NCI-H526 (cell line): Measurements from ENCODE around the gene CCNY.
"Not testable (repeated sequence)": the region's sequence is repeated elsewhere in the genome, so short reads cannot be mapped to it uniquely, and the experiment has no call there.

ENCODE experiments used
- DNase-seq, 2 experiments: peaks; one replicate each; lab custom pipeline; 2025; lab: John Stamatoyannopoulos, UW

Gene CCNY

DNA sequence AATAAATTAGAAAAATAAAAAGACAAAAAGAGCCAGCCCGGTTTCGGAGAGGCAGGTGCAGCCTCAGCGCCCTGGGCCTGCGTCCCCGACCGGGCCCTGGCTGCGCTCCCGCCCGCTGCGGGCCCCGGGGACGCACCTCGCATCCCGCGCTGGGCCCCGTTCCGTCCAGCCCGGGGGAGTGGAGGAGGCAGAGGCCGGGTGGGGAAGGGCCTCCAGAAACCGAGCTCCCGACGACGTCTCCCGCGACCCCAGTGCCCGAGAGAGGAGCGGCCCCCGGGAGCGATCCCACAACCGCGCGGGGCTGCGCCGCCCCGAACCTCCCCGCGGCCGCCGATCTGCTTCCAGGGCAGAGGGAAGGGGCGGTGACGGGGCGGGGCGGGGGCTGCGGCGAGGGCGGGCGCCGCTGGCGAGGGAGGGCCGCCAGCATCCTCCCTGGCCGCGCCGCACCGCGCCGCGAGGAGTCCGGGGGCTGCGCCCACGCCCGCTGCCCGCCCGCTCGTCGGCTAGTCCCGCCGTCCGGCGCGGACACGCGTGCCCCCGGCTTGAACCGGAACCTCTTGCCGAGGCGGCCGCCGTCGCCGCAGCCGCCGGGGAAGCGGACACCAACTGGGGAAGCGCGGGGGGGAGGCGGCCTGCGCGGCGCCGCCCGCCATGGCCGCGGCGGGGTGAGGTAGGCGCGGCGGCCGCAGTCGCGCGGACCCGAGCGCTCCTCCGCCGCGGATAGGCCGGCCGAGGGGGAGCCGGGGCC lies at the start of gene CCNY:
Gene CCNY (plus strand): TSS at position 426 of the 748 bp plus-strand sequence. CDS start 545 bp downstream, outside the sequence.
- peak in 1 of 2 experiments; percentile 71 for DNase-seq

DNA sequence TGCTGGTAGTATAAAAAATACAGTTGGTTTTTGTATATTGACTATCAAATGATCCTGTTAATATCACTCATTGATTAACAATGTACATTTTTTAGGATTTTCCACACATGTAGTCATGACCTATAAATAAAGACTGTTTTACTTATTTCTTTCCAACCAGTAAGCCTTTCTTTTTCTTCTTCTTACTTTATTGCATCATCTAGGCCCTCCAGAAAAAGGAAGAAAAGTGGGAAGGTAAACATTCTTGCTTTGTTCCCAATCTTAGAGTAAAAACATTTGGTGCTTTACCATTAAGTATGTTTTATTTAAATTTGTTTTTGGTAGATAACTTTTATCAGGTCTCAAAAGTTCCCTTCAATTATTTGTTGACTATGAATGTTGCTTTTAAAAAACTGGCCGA lies 47.1 kb upstream of the CCNY start:
- no peak for DNase-seq

DNA sequence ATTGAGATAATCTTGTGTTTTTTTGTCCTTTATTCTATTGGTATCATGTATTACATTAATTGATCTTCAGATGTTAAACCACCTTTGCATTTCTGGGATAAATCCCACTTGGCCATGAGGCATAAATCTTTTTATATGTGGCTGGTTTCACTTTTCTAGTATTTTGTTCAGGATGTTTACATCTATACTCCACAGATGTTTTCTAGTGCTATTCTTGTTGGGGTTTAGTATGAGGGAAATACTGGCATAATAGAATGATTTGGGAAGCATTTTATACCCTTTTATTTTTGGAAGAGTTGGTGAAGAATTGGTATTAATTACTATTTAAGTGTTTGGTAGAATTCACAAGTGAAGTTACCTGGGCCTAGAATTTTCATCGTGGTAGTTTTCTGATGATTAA lies 41.8 kb upstream of the CCNY start:
- no peak for DNase-seq

DNA sequence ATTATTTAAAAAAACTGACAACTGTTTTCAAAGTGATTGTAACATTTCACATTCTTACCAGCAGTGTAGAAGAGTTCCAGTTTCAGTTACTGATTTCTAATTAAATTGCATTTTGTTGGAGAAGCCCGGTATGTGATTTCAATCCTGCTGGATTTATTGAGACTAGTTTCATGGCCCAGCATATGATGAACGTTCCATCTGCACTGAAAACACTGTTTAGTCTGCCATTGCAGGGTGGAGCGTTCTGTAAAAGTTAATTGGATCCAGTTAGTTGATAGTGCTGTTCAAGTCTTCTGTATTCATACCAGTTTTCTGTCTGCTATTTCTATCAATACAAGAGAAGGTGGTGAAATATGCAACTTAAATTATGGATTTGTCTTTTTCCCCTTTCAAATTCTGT lies 37.3 kb upstream of the CCNY start:
- no peak for DNase-seq

DNA sequence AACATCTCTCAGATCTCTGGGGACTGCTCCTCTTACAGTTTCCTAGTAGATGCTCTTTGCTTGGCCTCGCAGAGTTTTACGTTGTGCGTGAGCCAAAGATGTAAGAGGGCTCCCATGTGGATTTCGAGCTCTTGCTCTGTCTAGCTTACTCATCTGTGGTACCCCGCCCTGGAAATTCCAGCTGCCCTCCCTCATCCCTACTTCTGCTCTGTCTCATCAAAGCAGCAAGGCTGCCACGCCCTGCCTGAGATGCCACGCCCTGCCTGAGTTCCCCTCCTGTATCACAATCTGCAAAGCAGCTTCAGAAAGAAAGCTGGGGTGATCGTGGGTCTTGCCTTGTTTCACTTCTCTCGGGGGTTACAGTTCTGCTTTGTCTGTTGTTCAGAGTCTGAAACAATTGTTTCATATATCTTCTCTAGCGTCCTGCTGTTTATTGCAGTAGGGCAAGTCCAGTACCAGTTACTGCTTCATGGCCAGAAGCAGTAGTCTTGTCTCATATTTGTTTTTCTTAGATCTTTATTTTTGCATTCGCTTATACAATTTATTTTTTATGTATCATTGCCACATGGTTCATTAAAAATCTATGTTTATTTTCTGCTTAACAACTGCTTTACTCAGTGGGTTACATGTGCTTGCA lies 36.1 kb upstream of the CCNY start:
- DNase-seq, result no peak

DNA sequence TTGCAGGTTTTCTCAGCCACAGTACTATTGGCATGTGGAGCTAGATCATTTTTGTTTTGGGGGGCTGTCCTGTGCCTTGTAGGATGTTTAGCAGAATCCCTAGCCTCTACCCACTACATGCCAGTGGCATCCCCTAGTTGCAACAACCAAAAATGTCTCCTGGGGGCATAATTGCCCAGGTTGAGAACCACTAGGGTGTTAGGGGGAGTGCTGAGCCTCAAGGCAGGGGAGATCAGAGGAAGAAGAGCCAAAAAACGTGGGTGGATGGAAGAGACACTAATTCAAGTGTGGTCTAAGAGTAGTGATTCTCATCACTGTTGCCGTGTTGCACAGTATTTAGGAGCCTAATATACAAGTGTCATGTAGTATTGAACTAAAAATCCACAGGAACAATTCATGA lies 31.7 kb upstream of the CCNY start:
- DNase-seq, result no peak

DNA sequence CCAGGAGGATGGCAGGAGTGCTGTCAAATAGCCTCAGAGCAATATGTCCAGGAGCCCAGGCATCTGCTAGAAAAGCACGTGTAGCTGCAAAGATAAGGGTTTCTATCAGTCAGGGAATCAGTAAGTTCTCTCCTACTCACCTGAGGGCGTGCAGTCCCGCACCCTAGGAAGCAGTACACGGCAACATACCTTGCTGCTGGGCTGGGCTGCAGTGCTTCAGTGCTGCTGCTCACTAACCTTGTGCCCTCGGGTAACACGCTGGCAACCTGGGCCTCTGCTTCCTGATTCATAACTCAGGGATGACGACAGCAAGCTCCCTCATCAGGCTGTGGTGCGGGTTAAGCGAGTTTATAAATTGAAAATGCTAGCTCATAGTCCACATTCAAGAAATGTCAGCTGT lies 29.5 kb upstream of the CCNY start:
- DNase-seq, result no peak

DNA sequence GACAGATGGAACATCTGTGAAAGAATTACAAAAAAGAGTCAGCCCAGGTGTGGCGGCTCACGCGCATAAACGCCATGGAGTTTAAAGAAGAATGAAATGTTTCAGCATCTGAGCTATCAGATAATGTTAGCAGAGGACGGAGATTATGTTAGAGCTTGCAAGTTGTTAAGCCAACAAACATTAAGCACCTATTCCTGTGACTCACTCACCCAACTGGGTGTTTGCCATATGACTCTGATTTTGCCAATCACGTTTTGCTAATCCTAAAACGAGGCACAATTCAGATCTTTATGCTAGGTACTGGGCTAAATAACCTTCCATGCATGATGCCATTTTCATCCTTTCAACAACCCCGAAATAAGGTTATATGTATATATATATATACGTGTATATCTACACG lies 29.0 kb upstream of the CCNY start:
- DNase-seq, result no peak

DNA sequence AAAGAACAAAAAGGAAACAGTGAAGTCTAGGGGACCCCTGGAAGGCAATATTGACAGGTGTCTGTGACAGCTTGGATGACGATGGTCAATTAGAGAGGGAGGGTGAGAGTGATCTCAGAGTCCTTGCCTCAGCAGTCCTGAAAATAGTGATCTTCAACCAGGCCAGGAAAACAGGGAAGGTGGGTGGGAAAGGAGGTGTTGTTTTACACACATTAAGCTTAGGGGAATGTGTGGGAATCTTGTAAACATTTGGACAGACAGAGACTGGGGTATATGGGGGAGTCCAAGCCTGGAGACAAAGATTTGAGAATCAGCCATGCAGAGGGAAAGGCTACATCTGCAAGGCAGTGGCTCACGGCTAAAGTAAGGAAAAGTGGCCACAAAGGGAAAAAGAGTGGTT lies 27.5 kb upstream of the CCNY start:
- DNase-seq, result no peak

DNA sequence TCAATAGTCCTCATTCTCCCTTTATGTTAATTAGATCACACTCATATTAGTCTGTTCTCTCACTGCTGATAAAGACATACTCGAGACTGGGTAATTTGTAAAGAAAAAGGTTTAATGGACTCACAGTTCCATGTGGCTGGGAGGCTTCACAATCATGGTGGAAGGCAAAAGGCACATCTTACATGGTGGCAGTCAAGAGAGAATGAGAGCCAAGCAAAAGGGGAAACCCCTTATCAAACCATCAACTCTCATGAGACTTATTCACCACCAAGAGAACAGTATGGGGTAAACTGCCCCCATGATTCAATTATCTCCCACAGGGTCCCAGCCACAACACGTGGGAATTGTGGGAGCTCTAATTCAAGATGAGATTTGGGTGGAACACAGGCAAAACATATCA lies 22.2 kb upstream of the CCNY start:
- DNase-seq, result not testable (repeated sequence)

DNA sequence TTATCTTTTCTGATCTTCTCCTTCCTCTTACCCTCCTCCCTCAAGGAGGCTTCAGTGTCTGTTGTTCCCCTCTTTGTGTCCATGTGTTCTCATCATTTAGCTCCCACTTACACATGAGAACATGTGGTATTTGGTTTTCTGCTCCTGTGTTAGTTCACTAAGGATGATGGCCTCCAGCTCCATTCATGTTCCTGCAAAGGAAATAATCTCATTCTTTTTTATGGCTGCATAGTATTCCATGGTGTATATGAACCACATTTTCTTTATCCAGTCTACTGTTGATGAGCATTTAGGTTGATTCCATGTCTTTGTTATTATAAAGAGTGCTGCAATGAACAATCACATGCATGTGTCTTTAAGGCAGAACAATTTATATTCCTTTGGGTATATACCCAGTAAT lies 21.1 kb upstream of the CCNY start:
- DNase-seq, result not testable (repeated sequence)

DNA sequence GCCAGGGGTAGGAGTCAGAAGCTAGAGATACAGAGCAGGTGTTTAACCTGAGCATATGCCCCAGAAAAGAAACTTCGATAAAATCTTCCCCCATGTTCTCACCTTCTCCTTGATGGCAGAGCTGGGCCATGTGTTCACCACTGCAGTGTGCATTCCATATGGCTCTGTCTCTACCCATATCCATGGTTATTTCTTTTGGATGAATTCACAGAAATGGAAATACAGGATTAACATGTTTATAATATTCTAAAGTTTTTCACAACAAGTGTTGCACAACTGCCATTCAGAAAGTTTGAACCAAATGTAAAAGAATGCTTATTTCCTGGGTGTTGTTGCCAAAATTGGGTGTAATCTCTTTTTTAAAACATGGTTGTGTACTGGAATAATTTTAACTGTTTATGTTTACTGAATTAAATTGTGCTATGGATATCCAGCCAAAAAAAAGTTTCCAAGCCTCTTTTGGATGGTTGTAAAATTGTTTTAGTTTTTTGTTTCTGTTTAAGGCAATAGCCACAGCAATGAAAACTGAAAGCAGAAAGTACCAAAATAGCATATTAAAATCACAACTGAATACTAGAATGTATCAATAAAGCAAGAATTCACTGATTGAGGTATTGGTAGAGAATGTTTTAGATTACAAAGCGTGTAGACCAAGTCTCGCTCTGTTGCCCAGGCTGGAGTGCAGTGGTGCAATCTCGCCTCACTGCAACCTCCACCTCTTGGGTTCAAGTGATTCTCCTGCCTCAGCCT lies 19.9 kb upstream of the CCNY start:
- no peak for DNase-seq

DNA sequence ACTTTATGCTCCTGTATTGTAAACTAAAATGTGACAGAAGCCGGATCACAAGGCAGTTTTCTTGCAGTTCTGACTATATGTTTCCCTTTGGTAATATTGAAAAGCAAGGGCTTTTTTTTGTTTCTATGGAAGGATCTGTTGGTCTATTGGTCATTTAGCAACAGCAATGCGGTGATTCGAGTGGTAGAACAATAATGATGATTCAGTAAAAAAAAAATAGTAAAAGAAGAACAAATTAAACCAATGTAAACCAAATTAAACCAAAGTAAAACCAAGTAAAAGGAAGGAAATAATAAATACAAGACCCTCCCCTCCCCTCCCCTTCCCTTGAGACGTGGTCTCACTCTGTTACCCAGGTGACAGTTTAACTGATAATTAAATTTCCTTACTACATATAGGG lies 17.8 kb upstream of the CCNY start:
- no peak for DNase-seq

DNA sequence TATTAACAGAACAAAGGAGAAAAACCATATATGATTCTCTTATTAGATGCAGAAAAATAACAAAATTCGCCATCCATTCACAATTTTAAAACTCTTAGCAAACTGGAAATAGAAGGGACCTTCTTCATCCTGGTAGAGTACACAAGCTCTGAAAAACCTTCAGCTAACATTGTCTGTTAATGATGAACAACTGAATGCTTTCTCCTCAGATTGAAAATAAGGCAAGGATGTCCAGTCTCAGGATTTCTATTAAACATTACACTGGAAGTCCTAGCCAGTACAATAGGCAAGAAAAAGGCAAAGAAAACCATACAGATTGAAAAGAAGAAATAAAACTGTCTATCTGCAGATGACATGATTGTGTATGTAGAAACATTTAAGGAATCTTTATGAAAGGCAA lies 16.0 kb upstream of the CCNY start:
- DNase-seq, result no peak

DNA sequence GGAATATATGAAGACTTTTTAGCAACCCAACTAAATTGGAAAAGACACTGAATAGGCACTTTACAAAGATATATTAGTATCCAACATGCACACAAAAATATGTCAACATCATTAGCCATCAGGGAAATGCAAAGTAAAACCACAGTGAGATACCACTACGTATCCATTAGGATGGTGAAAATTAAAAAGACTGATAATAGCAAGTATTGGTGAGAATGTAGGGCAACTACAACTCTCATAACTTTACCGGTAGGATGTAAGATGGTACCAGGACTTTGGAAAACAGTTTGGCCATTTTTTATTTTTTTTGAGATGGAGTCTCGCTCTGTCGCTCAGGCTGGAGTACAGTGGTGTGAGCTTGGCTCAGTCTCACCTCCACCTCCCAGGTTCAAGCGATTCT lies 13.7 kb upstream of the CCNY start:
- DNase-seq, result no peak

DNA sequence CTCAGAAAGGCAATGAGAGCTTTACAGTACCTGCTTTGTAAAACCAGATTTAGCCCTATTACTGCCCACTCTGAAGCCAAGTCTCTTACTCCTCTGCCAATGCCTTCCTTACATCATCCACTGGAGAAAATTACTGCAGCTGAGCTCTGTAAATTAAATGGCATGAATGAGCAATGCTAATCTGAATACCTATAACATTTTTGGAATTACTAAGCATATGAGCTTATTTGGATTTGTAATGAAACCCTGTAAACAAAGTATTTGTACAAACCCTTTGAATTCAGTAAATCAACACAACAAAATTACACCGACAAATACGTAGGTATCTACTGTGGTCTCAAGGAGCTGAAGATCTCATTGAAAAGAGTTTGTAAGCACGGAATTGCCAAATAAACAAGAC lies 12.1 kb upstream of the CCNY start:
- no peak for DNase-seq

DNA sequence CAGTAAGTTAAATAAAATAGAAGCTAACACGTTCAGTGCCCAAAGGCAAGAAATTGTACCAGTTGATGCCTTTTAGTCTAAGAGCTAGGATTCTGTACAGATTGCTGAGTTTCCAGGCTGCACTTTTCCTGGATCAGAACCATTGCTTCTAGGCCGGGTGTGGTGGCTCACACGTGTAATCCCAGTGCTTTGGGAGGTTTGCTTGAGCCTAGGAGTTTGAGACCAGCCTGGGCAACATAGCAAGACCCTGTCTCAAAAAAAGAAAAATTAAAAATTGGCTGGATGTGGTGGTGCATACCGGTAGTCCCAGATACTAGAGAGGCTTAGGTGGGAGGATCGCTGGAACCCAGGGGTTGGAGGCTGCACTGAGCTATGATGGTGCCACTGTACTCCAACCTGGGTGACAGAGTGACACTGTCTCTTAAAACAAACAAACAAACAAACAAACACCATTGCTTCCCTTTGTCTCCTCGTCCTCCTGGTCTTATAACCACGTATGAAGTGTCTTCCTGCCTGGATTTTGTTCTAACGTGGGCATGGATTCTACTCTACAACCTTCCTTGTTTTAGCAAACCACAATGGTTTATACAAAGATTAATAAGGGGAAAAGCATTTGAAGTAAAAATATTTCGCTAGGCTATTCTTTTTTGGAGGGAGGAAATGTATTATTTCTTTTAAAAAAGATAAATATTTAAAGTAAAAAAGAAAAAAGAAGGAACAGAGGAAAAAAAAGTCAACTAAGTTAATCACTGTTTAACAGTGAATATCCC lies 9.7 kb upstream of the CCNY start:
- no peak for DNase-seq

DNA sequence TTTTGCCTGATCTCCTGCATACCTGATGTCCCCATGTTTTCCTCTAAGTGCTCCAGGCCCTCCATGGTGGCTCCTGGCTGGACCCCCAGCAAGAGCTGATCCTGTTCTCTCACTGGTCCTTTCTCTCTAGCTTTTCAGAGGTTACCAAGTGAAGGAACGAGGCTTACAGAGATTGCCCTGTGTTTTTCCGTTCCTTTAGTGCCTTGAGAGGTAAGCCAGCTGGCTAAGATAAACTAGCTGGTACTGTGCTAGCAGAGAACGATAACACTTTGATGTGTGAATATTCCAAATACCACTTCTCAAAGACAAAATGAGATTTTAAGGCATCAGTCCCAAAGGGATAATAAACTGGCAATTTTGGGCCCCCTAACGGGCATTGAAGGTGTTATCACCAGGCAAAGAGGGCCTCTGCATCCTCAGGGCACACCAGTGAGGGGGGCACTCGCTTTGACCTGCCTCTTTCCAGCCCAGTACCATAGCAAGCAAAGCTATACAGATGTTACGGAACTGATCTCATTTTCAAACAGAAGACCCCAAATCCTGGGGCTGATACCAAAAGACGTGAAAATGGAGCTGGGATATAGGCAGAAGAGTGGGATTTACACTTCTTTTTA lies 8.4 kb upstream of the CCNY start:
- no peak for DNase-seq

DNA sequence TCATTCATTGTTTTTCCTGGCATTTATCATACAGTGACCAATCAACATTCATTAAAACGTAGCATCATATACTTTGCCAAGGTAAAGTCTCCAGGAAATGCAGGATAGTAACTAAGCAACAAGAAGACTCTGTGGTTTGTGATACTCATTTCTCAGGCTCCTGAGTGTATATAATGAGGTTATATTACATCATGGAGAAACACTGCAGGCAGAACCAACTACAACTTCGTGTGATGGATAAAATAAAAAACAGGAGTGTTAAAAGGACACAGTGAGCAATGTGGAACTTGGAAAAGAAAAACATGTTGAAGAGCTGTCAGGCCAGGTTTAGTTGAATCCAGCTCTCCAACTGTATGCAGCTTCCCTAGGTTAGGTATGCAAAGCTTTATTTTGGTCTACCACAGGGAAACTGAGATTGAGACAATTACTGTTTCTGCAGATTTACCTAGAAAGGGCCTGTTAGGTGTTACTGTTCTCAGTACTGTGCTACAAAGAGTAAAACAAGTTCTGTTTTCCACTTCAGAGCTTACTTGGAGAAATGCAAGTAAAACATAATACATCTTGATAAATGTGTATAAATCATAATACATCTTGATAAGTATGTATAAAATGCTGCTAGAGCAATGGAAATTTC lies 7.8 kb upstream of the CCNY start:
- DNase-seq, result no peak

DNA sequence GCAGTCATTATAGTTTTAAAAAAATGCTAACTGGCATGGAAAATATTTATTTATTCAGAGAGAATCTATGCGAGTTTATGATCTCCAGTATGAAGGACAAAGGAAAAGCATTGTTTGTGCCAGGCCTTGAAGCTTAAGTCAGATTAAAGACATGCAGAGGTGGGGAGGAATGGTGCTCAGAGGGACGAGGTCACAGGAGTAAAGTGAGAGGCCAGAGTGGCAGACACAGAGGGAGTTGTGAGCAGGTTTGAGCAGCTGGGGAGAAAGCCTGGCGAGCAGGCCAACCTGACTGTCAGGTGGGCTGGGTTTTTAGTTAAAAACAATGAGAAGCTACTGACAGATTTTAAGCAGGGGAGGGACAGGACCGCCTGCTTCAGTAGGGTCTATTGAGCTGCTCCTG lies 6.8 kb upstream of the CCNY start:
- DNase-seq, result no peak

DNA sequence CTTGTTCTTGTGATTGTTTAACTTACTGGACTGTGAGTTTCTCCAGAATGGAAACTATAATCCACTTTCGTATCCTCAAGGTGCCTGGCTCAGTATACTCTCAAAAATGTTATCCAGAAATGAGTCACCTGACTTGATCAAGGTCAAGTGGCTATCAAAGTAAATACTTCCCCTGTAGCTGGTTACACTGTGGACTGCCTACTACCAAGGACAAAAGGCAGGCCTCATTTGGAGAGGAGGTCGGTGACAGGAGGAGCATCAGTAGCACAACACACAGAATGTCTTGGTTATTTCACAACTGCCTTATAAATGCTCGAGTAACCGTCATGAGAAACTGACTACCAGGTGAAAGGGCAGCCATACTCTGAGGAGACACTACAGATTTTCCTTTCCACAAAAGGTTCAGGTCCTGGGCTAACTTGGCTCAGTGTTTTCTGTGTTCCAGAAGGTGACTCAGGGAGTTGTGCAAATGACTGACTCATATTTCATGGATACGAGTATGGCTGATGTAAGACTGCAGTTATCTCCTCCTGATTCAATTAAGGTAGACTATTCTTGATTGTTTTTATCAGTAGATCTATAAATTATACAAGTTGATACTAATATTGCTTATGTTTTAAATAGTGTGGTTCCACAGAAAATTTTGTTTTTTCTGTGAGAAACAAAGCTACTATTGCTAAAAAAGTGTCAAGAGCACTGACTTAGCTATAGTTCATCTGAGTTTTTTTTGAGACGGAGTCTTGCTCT lies 4.2 kb upstream of the CCNY start:
- DNase-seq, result no peak
